Thoracic aorta (tissue), 2 donors: ENCODE results near the gene CDO1. TPM values are rescaled to one million over a fixed set of nuclear protein-coding genes. Genes with fewer than 3 reads are reported as not detected.
"Not testable (repeated sequence)": the region's sequence is repeated elsewhere in the genome, so short reads cannot be mapped to it uniquely, and the experiment has no call there.

Source experiments
- ATAC-seq: fragments of 150-250 bp; one replicate; pipeline ENCODE4 v1.8.0; 2017; ENCODE audit warnings: low read depth; ENCODE audit not compliant: insufficient number of reproducible peaks, low FRiP score
- DNase-seq: peaks from one replicate; pipeline ENCODE4 v3.0.0-alpha.2; 2020; ENCODE audit warnings: low spot score
- H3K27ac ChIP-seq, 2 donors: fragments of 200-600 bp; sonication (generic); 1 replicate in 1 of 2; 2 replicates in 1 of 2; pipeline ENCODE4 v1.5.1; 2016; ENCODE audit warnings: mild to moderate bottlenecking in 2 of 2, moderate library complexity in 2 of 2
- H3K27me3 ChIP-seq: fragments of 200-600 bp; sonication (generic); replicated peaks from 2 replicates; pipeline ENCODE4 v1.6.0; 2016; ENCODE audit warnings: mild to moderate bottlenecking; ENCODE audit not compliant: insufficient read depth
- H3K36me3 ChIP-seq: fragments of 200-600 bp; sonication (generic); one replicate; pipeline ENCODE4 v1.5.1; 2016
- H3K4me1 ChIP-seq, 2 donors: fragments of 200-600 bp; sonication (generic); 1 replicate in 1 of 2; 2 replicates in 1 of 2; pipeline versions ENCODE4 v1.5.1 to v1.6.0; 2016; ENCODE audit warnings: low read depth in 2 of 2, mild to moderate bottlenecking in 1 of 2; ENCODE audit not compliant: control insufficient read depth in 1 of 2
- H3K4me3 ChIP-seq: fragments of 200-600 bp; sonication (generic); 2 replicates; pipeline ENCODE4 v1.5.1; 2016; ENCODE audit warnings: mild to moderate bottlenecking
- H3K9me3 ChIP-seq: fragments of 200-600 bp; sonication (generic); 2 replicates; pipeline ENCODE4 v1.5.1; 2016
- CTCF ChIP-seq: fragments of 200-600 bp; sonication (generic); IDR thresholded peaks from one replicate; pipeline ENCODE4 v1.5.1; 2019; ENCODE audit warnings: antibody characterized with exemption
- total RNA-seq, 2 donors: library from RNA; depleted of rRNA; stranded (reverse); fragments of >200 nt; gene quantifications; one replicate each; pipeline versions ENCODE4 v1.1.0 to v1.2.3, GENCODE V29; 2016

CDO1 gene
- total RNA-seq, 2 donors from 2014 or later, result 70.7 to 132 TPM

- DNase-seq (no peak), ATAC-seq (no peak)
- peaks cover 5 to 28% of the 10 kb centered on the region in 2 donors for H3K4me1 ChIP-seq
- H3K27me3 ChIP-seq, result no peaks in the 10 kb centered on the region
- no peaks in the 10 kb centered on the region for H3K36me3 ChIP-seq
- no peaks in the 10 kb centered on the region for H3K9me3 ChIP-seq
- TF ChIP-seq CTCF, result no peak
- H3K4me3 ChIP-seq, result no peak overlapping the region
- no peak overlapping the region for H3K27ac ChIP-seq
Measured at GRCh38 chr5:115810761-115811160, 5.7 kb downstream of the CDO1 start.

- Histone ChIP-seq H3K4me3 (no peak overlapping the region), H3K27ac (no peak overlapping the region), H3K9me3 (no peaks in the 10 kb centered on the region), H3K36me3 (no peaks in the 10 kb centered on the region), H3K27me3 (no peaks in the 10 kb centered on the region), H3K4me1 (peaks cover 5 to 23% of the 10 kb centered on the region in 2 donors)
- no peak for ATAC-seq
- TF ChIP-seq CTCF, result no peak
- no peak for DNase-seq
Measured at GRCh38 chr5:115809946-115810345, 6.5 kb downstream of the CDO1 start.

GRCh38 chr5:115808066-115808465, 8.4 kb downstream of the CDO1 start:
- not testable (repeated sequence) for H3K4me1 ChIP-seq, H3K36me3 ChIP-seq, H3K27ac ChIP-seq, H3K9me3 ChIP-seq, DNase-seq, H3K27me3 ChIP-seq, ATAC-seq, H3K4me3 ChIP-seq

- H3K27me3 ChIP-seq, result no peaks in the 10 kb centered on the region
- no peak for TF ChIP-seq CTCF
- no peaks in the 10 kb centered on the region for H3K9me3 ChIP-seq
- ATAC-seq, result no peak
- no peaks in the 10 kb centered on the region for H3K36me3 ChIP-seq
- peaks cover 0 to 5% of the 10 kb centered on the region in 2 donors for H3K4me1 ChIP-seq
- no peak overlapping the region for H3K27ac ChIP-seq
- DNase-seq, result no peak
- H3K4me3 ChIP-seq, result no peak overlapping the region
Measured at GRCh38 chr5:115807654-115808052, 8.8 kb downstream of the CDO1 start.

GRCh38 chr5:115806986-115807653, 9.3 kb downstream of the CDO1 start:
- Histone ChIP-seq H3K27me3 (no peaks in the 10 kb centered on the region), H3K27ac (no peak overlapping the region), H3K9me3 (no peaks in the 10 kb centered on the region), H3K4me3 (no peak overlapping the region), H3K4me1 (peaks cover 0 to under 1% of the 10 kb centered on the region in 2 donors), H3K36me3 (no peaks in the 10 kb centered on the region)
- DNase-seq (no peak), ATAC-seq (no peak)
- no peak for TF ChIP-seq CTCF

- no peak for ATAC-seq
Measured at GRCh38 chr5:115801984-115802383, 14.5 kb downstream of the CDO1 start.

More at GRCh38 chr5:115801984-115802383, 14.5 kb downstream of the CDO1 start:
- DNase-seq, result no peak
- TF ChIP-seq CTCF, result no peak
- no peaks in the 10 kb centered on the region for H3K4me1 ChIP-seq
- no peak overlapping the region for H3K4me3 ChIP-seq
- H3K27ac ChIP-seq, result no peak overlapping the region
- H3K9me3 ChIP-seq, result no peaks in the 10 kb centered on the region
- no peaks in the 10 kb centered on the region for H3K27me3 ChIP-seq
- no peaks in the 10 kb centered on the region for H3K36me3 ChIP-seq
